Right hindlimb (tissue), 1 donor: Measurements from ENCODE around the gene SLC15A1.
"Not testable (repeated sequence)": the region's sequence is repeated elsewhere in the genome, so short reads cannot be mapped to it uniquely, and the experiment has no call there.

Experiments
- DNase-seq: peaks from one replicate; pipeline ENCODE4 v3.0.0-alpha.2; 2018

SLC15A1 gene

DNA sequence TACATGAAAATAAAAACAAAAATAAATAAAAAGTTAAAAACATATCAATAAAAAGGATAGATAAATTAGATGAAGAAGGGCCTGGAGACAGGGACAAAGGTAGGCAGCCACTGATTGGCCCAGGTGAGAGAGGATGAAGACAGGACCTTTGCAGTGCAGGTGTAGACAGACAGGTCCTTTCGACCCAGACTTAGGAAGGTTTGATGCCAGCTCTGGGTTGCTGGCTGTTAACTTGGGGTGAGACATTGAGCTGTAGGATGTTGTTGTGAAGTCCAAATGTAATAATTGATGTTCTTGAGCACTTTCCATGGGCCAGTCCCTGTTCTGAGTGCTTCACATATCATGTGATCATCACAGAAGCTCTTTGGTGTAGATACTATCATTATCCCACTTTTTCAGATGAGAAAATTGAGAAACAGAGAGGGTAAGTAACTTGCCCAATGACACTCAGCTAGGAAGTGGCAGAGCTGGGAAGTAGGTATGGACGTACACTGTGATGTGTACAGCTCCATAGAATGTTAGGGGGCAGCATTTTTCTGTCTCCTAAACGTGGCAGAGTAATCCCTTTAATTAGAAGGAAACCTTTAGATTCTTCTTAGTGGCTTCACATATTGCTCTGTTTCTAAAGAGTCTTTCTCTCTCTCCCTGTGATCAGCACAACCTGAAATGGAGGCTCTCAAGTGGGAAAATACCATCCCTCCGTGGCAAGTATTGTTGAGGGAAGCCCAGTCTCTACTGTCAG lies 99.6 kb downstream of the SLC15A1 start:
- DNase-seq, result no peak

DNA sequence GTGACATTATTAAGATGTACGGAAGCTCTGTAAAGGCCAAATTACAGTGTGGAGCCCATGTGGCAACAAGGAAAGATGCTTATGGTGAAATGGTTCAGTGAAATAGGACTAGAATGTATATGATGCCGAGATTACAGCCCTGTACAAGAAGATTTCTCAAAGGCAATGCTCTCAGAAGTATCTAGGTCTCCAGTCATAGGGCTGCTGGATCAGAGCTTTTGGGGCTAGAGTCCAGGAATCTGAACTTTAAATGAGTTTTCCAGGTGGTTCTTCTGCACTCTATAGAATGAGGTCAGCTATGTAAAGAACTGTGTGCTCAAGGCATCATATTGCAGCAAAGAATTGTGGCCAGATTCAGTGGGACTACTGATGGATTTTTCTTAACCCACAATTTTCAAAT lies 100.2 kb downstream of the SLC15A1 start:
- peak; percentile 46 for DNase-seq

DNA sequence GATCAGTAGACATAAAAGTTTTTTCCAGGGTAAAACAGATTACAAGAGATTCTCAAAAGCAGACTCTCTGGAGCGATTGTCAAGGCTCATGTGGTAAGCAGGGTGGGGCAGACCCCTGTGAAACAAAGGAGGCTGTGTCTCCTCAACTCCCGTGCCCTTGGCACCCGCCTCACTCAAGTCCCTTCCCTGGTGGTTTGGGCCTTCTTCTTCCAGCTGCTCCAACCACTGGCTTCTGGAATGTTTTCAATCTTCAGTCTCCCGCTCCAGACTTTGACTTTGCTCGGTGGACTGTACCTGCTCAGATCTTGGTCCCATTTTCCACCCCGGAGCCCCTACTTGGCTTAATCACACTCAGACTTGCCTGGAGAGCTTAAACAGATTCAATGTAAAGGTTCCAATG lies 100.7 kb downstream of the SLC15A1 start:
- DNase-seq, result peak; percentile 52

DNA sequence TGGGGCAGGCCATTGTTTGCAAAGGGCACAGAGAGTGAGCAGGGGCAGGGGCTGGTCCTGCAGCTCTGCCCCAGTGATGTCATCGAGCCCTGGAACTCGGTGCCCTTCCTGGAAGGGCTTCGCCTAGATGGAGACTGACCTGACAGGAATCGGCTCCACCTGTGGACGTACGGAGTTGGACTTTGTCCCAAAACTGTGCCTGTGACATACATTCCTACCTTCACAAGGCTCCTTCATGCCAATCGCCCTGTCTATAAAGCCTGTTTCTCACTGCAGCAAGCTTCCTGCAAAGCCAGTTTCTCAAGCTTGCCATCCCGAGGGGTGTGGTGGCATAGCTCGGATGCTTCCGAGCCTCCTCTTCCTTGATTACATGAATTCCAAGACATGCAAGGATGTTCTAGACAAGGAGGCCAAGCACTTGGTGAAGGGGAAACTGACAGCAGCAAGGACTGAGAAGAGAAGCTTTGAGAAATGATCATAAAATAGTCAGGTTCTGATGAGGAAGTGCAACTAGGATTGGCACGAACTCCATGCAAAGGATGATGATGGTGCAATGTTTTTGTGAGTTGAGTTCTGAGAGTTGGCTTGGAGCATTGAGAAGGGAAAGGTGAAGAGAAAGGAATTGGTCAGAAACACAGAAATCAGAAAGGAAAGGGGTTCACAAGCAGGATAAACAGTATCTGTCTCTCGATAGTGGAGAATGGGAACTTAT lies 101.9 kb downstream of the SLC15A1 start:
- no peak for DNase-seq

DNA sequence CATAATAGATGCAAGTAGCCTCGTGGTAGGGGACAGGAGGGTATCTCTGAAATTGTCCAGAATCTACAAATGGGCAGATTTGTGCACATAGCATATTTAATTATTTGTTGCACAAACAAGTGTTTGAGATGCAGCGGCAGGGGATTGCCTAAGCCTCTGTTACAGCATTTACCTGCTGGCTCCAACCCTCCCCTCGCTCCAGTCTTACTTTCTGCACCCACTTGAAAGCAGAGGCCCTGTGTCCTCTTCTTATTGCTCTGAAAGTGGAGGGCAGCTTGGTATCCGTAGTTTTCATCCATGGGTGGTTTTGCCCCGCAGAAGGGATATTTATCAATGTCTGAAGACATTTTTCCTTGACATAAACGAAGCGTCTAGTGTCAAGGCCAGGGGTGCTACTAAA lies 102.6 kb downstream of the SLC15A1 start:
- DNase-seq, result no peak

DNA sequence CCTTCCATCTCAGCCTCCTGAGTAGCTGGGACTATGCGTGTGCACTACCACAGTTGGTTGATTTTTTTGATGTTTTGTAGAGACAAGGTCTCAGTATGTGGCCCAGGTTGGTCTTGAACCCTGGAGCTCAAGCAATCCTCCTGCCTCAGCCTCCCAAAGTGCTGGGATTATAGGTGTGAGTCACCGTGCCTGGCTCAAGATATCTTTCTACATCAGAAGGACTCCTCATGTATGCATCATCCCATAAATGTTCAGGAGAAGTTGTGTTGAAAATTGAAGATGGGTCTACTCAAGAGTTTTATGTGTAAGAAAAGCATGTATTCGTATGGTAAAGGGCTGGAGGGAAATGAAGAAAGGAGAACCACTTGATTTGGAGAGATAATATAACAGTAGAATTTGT lies 103.8 kb downstream of the SLC15A1 start:
- no peak for DNase-seq

DNA sequence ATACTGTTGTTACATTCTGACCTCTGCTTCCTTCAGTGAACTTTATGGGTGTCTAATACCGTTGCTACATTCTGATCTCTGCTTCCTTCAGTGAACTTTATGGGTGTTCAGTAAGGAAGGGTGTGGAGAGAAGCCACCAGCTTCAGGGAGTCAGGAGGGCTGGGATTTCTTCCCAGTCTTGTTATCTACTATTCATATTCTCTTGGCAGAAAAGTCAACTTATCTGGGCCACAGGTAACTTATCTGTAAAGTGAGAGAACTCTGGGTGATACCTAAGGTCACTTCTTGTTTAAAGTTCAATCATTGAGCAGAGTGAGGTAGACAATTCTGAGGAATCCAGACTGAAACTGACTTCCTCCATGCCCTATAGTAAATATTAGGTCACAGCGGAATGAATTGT lies 104.3 kb downstream of the SLC15A1 start:
- DNase-seq, result no peak

DNA sequence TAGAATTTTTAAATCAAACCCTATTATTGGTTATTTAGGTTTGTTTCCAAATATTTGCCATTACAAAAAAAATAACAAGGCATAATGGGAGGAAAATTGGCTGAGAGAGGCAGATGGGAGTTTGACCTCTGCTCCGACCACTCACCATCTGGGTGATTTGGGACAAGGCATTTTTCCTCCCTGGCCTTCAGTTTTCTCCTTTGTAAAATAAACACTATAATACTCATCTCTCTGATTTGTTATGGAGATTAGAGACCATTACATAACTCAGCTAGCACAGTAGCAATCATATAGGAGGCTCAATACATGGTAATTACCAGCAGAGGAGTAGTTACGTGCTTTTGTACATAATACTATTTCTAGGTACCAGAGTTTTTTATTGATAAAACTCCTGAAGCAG lies 105.4 kb downstream of the SLC15A1 start:
- DNase-seq, result no peak

DNA sequence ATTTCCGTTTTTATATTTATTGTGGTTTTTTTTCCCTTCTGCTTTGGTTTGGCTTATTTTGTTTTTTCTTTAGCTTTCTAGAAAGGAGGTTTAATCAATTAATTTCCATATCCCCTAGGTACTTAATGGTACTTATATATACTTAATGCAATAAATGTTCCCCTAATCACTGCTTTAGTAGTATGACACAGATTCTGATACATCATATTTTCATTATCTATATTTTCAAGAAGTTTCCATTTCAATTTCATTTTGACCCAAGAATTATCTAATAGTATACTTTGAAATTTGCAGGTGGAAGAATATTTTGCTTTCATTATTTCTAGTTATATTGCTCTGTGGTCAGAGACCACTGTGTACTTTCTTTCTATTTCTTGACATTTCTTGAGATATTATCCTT lies 109.0 kb downstream of the SLC15A1 start:
- no peak for DNase-seq

DNA sequence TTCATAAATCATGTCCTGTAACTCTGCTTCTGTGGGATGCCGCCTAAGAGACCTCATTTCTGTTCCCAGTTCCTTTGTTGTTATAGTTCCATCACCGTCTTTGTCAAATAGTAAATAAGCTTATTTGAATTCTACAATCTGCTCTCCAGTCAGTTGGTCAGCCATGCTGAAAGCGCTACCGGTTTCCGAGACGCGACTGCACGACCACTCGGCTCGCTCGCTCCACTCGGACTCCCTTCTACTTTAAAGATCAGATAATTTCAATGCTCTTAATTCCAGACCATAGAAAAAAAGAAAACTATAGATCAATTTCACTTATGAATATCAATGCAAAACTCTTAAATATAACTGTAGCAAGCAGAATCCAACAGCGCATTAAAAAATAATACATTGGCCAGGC lies 111.4 kb downstream of the SLC15A1 start:
- no peak for DNase-seq

DNA sequence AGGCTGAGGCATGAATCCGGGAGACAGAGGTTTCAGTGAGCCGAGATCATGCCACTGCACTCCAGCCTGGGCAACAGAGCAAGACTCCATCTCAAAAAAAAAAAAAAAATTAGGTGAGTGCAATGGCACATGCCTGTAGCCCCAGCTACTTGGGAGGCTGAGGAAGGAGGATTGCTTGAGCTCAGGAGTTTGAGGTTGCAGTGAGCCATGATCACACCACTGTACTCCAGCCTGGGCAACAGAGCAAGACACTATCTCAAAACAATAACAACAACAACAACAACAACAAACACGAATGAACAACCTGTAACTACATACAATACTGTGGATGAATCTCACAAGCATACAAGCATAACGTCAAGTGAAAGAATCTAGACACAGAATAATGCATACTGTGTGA lies 112.7 kb downstream of the SLC15A1 start:
- not testable (repeated sequence) for DNase-seq

DNA sequence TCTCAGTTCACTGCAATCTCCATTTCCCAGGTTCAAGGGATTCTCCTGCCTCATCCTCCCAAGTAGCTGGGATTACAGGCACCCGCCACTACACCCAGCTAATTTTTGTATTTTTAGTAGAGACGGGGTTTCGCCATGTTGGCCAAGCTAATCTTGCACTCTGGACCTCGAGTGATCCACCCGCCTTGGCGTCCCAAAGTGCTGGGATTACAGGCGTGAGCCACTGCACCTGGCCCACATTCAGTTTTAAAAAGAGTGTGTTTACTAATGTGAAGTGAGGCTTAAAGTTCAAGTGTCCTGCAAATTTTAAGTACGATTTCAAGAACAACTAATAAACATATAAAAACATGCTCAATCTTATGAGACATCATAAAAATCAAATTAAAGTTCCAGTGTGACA lies 114.1 kb downstream of the SLC15A1 start:
- DNase-seq, result not testable (repeated sequence)
